Neural progenitor cell (in vitro differentiated cells): ENCODE results near the gene MAP2K1. TPM values are rescaled to one million over a fixed set of nuclear protein-coding genes. Genes with fewer than 3 reads are reported as not detected.

Experiments
- DNase-seq: peaks from one replicate; pipeline ENCODE4 v3.0.0-alpha.2; 2016; ENCODE audit warnings: low spot score
- H2AFZ ChIP-seq: fragments of 200-600 bp; sonication (generic); replicated peaks from 2 replicates; pipeline ENCODE4 v1.6.1; 2016; ENCODE audit warnings: antibody characterized with exemption
- H3F3A ChIP-seq: fragments of 200-600 bp; sonication (generic); 2 replicates; pipeline ENCODE4 v1.6.1; 2016; ENCODE audit warnings: antibody characterized with exemption, low read depth
- H3K27ac ChIP-seq: fragments of 200-600 bp; sonication (generic); 2 replicates; pipeline ENCODE4 v1.5.1; 2016; ENCODE audit warnings: mild to moderate bottlenecking
- H3K27me3 ChIP-seq: fragments of 200-600 bp; sonication (generic); 2 replicates; pipeline ENCODE4 v1.6.1; 2016; ENCODE audit warnings: mild to moderate bottlenecking, moderate library complexity
- H3K36me3 ChIP-seq: fragments of 200-600 bp; sonication (generic); 2 replicates; pipeline ENCODE4 v1.5.1; 2016
- H3K4me1 ChIP-seq: fragments of 200-600 bp; sonication (generic); 2 replicates; pipeline ENCODE4 v1.6.1; 2016; ENCODE audit warnings: mixed run types
- H3K4me2 ChIP-seq: fragments of 200-600 bp; sonication (generic); 2 replicates; pipeline ENCODE4 v1.6.1; 2016
- H3K4me3 ChIP-seq: fragments of 200-600 bp; sonication (generic); 2 replicates; pipeline ENCODE4 v1.5.1; 2016
- H3K79me2 ChIP-seq: fragments of 200-600 bp; sonication (generic); 2 replicates; pipeline ENCODE4 v1.6.1; 2016; ENCODE audit warnings: low read depth
- H3K9ac ChIP-seq: fragments of 200-600 bp; sonication (generic); 2 replicates; pipeline ENCODE4 v1.6.1; 2016
- H3K9me3 ChIP-seq: fragments of 200-600 bp; sonication (generic); 2 replicates; pipeline ENCODE4 v1.5.1; 2016; ENCODE audit warnings: low read depth
- H4K20me1 ChIP-seq: fragments of 200-600 bp; sonication (generic); 2 replicates; pipeline ENCODE4 v1.6.1; 2016; ENCODE audit warnings: low read depth
- H3K27ac Mint-ChIP-seq: 3 replicates; pipeline ENCODE4 v1.8.0; 2021; ENCODE audit warnings: mixed read lengths
- H3K27me3 Mint-ChIP-seq: 2 replicates; pipeline ENCODE4 v1.8.0; 2022; ENCODE audit warnings: low read depth, mild to moderate bottlenecking, inconsistent platforms, moderate library complexity, mixed read lengths; ENCODE audit not compliant: insufficient read depth
- H3K36me3 Mint-ChIP-seq: 3 replicates; pipeline ENCODE4 v1.8.0; 2021; ENCODE audit warnings: mixed read lengths
- H3K4me1 Mint-ChIP-seq: 3 replicates; pipeline ENCODE4 v1.8.0; 2021; ENCODE audit warnings: mixed read lengths
- H3K4me3 Mint-ChIP-seq: 3 replicates; pipeline ENCODE4 v1.8.0; 2021; ENCODE audit warnings: mild to moderate bottlenecking, moderate library complexity, mixed read lengths
- H3K9me3 Mint-ChIP-seq: 3 replicates; pipeline ENCODE4 v1.8.0; 2020; ENCODE audit warnings: mixed read lengths
- EZH2 ChIP-seq: fragments of 200-600 bp; sonication (generic); IDR thresholded peaks from 2 replicates; pipeline ENCODE4 v1.6.1; 2017; ENCODE audit warnings: antibody characterized with exemption, mild to moderate bottlenecking, moderate library complexity
- EZH2phosphoT487 ChIP-seq: fragments of 200-600 bp; sonication (generic); IDR thresholded peaks from 2 replicates; pipeline ENCODE4 v1.6.1; 2017; ENCODE audit warnings: antibody characterized with exemption
- total RNA-seq: library from RNA; depleted of rRNA; stranded (reverse); fragments of >200 nt; gene quantifications from 2 replicates; pipeline ENCODE4 v1.2.3, GENCODE V29; 2015; ENCODE audit warnings: low replicate concordance
- TF ChIP-seq, protein P1 (sequence below): fragments of 200-600 bp; sonication (generic); IDR thresholded peaks from 2 replicates; pipeline ENCODE4 v1.5.1; 2017; ENCODE audit warnings: antibody characterized with exemption, mild to moderate bottlenecking

Gene MAP2K1
- total RNA-seq, 1 donor from 2014 or later, result 55.2 TPM

DNA sequence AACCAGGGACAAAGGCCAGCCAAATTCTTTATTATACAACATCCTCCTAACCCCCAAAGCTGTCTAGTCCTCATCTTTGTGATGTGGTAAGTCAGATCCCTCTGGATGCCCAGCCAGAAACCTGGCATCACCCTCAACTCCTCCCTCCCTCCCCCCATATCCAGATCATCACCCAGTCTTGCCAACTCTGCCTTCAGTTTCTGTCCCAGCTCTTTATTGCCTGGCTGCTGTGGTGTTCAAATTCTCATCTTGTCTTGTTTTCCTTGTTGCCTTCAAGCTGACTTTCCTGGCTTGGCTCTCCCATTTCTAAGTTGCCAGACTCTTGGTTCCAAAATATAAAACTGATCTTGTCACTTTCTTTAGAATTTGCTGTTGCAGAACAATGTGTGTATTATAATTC lies 28.6 kb downstream of the MAP2K1 start:
- H3K4me1 Mint-ChIP-seq, result peaks cover 5% of the 10 kb centered on the region
- Histone ChIP-seq H3K4me2 (no peak overlapping the region), H3K4me3 (no peak overlapping the region), H3K27ac (no peak overlapping the region), H3K9me3 (no peaks in the 10 kb centered on the region), H2AFZ (no peak overlapping the region), H3K79me2 (peaks cover 92% of the 10 kb centered on the region), H3F3A (no peaks in the 10 kb centered on the region), H3K4me1 (no peaks in the 10 kb centered on the region), H3K36me3 (no peaks in the 10 kb centered on the region), H3K9ac (no peak overlapping the region), H4K20me1 (peaks cover 28% of the 10 kb centered on the region), H3K27me3 (no peaks in the 10 kb centered on the region)
- DNase-seq, result no peak
- no peaks in the 10 kb centered on the region for H3K27me3 Mint-ChIP-seq
- TF ChIP-seq EZH2 (no peak), EZH2phosphoT487 (no peak)
- TF ChIP-seq, protein P1, sequence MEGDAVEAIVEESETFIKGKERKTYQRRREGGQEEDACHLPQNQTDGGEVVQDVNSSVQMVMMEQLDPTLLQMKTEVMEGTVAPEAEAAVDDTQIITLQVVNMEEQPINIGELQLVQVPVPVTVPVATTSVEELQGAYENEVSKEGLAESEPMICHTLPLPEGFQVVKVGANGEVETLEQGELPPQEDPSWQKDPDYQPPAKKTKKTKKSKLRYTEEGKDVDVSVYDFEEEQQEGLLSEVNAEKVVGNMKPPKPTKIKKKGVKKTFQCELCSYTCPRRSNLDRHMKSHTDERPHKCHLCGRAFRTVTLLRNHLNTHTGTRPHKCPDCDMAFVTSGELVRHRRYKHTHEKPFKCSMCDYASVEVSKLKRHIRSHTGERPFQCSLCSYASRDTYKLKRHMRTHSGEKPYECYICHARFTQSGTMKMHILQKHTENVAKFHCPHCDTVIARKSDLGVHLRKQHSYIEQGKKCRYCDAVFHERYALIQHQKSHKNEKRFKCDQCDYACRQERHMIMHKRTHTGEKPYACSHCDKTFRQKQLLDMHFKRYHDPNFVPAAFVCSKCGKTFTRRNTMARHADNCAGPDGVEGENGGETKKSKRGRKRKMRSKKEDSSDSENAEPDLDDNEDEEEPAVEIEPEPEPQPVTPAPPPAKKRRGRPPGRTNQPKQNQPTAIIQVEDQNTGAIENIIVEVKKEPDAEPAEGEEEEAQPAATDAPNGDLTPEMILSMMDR, result no peak
- H3K4me3 Mint-ChIP-seq, result no peak overlapping the region
- H3K9me3 Mint-ChIP-seq, result peaks cover 6% of the 10 kb centered on the region
- no peak overlapping the region for H3K27ac Mint-ChIP-seq
- H3K36me3 Mint-ChIP-seq, result peaks cover 12% of the 10 kb centered on the region

DNA sequence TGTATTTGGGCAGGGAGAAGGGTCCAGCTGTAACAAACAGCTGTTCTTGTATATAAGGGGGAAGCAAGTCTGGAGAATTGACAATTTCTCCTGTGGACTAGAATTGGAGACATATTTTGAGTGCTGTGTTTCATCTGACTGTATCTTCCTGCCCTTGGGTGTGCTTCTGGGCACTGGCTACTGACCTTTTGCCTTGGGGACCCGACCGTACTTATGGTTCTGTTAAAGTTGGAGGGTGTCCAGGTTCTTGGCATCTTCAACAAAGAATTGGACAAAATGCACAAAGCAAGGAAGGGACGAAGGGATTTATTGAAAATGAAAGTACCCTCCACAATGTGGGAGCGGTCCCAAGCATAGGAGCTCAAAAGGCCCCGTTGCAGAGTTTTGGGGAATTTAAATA lies 31.0 kb downstream of the MAP2K1 start:
- DNase-seq, result no peak
- H3K9ac ChIP-seq, result no peak overlapping the region
- no peaks in the 10 kb centered on the region for H3K4me1 ChIP-seq
- no peak overlapping the region for H2AFZ ChIP-seq
- H4K20me1 ChIP-seq, result peaks cover 19% of the 10 kb centered on the region
- Mint-ChIP-seq H3K4me1 (peaks cover 2% of the 10 kb centered on the region), H3K27me3 (no peaks in the 10 kb centered on the region), H3K4me3 (no peak overlapping the region), H3K36me3 (peaks cover 10% of the 10 kb centered on the region), H3K9me3 (peaks cover 6% of the 10 kb centered on the region), H3K27ac (no peak overlapping the region)
- no peaks in the 10 kb centered on the region for H3K36me3 ChIP-seq
- no peaks in the 10 kb centered on the region for H3K27me3 ChIP-seq
- peaks cover 87% of the 10 kb centered on the region for H3K79me2 ChIP-seq
- H3F3A ChIP-seq, result peaks cover 6% of the 10 kb centered on the region
- H3K4me2 ChIP-seq, result no peak overlapping the region
- no peak overlapping the region for H3K4me3 ChIP-seq
- H3K27ac ChIP-seq, result no peak overlapping the region
- TF ChIP-seq EZH2, result no peak
- TF ChIP-seq EZH2phosphoT487, result no peak
- TF ChIP-seq, protein P1, result no peak
- H3K9me3 ChIP-seq, result no peaks in the 10 kb centered on the region

DNA sequence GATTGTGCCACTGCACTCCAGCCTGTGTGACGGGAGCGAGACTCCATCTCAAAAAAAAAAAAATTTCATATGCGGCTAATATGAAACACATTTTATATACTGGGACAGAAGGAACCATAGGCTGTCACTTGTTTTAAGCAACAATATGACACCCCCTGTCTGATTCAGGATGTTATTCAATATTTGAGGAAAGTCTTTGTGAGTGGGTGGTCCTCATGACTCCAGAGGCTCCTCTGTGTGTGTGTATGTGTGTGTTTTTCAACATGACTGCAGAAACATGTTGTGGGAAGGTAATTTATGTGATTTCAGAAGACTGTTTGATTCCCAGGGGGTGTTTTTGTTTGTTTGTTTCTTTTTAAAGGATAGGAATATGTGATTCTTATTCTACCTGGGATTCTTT lies 32.8 kb downstream of the MAP2K1 start:
- no peak overlapping the region for H3K27ac Mint-ChIP-seq
- peaks cover 11% of the 10 kb centered on the region for H3K9me3 Mint-ChIP-seq

More for the DNA sequence above, 32.8 kb downstream of the MAP2K1 start:
- no peak overlapping the region for H3K4me3 Mint-ChIP-seq
- no peaks in the 10 kb centered on the region for H3K27me3 Mint-ChIP-seq
- no peak overlapping the region for H2AFZ ChIP-seq
- H3K9ac ChIP-seq, result no peak overlapping the region
- H3K4me1 Mint-ChIP-seq, result peaks cover 2% of the 10 kb centered on the region
- no peak overlapping the region for H3K4me2 ChIP-seq
- TF ChIP-seq EZH2phosphoT487 (no peak), EZH2 (no peak)
- TF ChIP-seq, protein P1, result no peak
- no peaks in the 10 kb centered on the region for H3K4me1 ChIP-seq
- no peak for DNase-seq
- H3K36me3 Mint-ChIP-seq, result peaks cover 8% of the 10 kb centered on the region
- H3K4me3 ChIP-seq, result no peak overlapping the region
- no peak overlapping the region for H3K27ac ChIP-seq
- H3K27me3 ChIP-seq, result no peaks in the 10 kb centered on the region
- peaks cover 87% of the 10 kb centered on the region for H3K79me2 ChIP-seq
- no peaks in the 10 kb centered on the region for H3K36me3 ChIP-seq
- H3K9me3 ChIP-seq, result no peaks in the 10 kb centered on the region
- H3F3A ChIP-seq, result peaks cover 11% of the 10 kb centered on the region
- peaks cover 19% of the 10 kb centered on the region for H4K20me1 ChIP-seq
